MCF 10A (cell line): ENCODE results near the gene GMPR. TPM values are rescaled to one million over a fixed set of nuclear protein-coding genes. Genes with fewer than 3 reads are reported as not detected.

Experiments
- BruUV-seq: library from RNA; stranded (reverse); fragments of 400-500 nt; replicated peaks from 2 replicates; lab custom pipeline; 2021; lab: Mats Ljungman, UMichigan
- CTCF ChIA-PET: fragments of 300-600 bp; sonication (Branson Sonifier 250); formaldehyde crosslinking; extraction: SDS; loops from one replicate; lab custom pipeline; 2021; ENCODE audit warnings: antibody characterized with exemption, inconsistent platforms; lab: Yijun Ruan, JAX
- POLR2A ChIA-PET: fragments of 300-600, 350-650 bp; sonication (Branson Sonifier 250); formaldehyde crosslinking; extraction: SDS; loops from one replicate; lab custom pipeline; 2020; ENCODE audit warnings: antibody characterized with exemption, inconsistent platforms; lab: Yijun Ruan, JAX
- DNase-seq: peaks from one replicate; pipeline ENCODE4 v3.0.0-alpha.2; 2018; ENCODE audit not compliant: unreplicated experiment
- H3K27ac Mint-ChIP-seq: one replicate; pipeline ENCODE4 v1.8.0; 2022; ENCODE audit warnings: mild to moderate bottlenecking, low read depth, mixed read lengths; ENCODE audit not compliant: unreplicated experiment
- H3K27me3 Mint-ChIP-seq: one replicate; pipeline ENCODE4 v1.8.0; 2022; ENCODE audit warnings: mixed read lengths; ENCODE audit not compliant: insufficient read depth, unreplicated experiment
- H3K36me3 Mint-ChIP-seq: one replicate; pipeline ENCODE4 v1.8.0; 2022; ENCODE audit warnings: mild to moderate bottlenecking, moderate library complexity, mixed read lengths; ENCODE audit not compliant: insufficient read depth, unreplicated experiment
- H3K4me1 Mint-ChIP-seq: one replicate; pipeline ENCODE4 v1.8.0; 2022; ENCODE audit warnings: mixed read lengths; ENCODE audit not compliant: insufficient read depth, unreplicated experiment
- H3K4me3 Mint-ChIP-seq: one replicate; pipeline ENCODE4 v1.8.0; 2022; ENCODE audit warnings: mild to moderate bottlenecking, moderate library complexity, mixed read lengths; ENCODE audit not compliant: unreplicated experiment
- H3K9me3 Mint-ChIP-seq: one replicate; pipeline ENCODE4 v1.8.0; 2022; ENCODE audit warnings: mixed read lengths; ENCODE audit not compliant: unreplicated experiment
- CTCF ChIP-seq: fragments of 200-600 bp; IDR thresholded peaks from one replicate; pipeline ENCODE4 v1.8.0; 2022; ENCODE audit warnings: antibody characterized with exemption, mild to moderate bottlenecking; ENCODE audit not compliant: unreplicated experiment
- intact Hi-C: fragments of 100-400 bp; cut with micrococcal nuclease; formaldehyde crosslinking; loops from 2 replicates; pipeline ENCODE4 v1.14.1; 2022
- total RNA-seq: library from RNA; stranded (reverse); gene quantifications from 2 replicates; pipeline ENCODE4 v1.2.3, GENCODE V29; 2022

GMPR gene
- total RNA-seq, 1 experiment from 2014 or later, result 3.0 TPM

- CTCF ChIA-PET, result interaction anchor here (0.6 to 1.3 kb wide), 3 partner anchors 9 to 92 kb away, joined by 3 to 4 read pairs (median 3); no protein-coding TSS in a partner anchor
Measured at GRCh38 chr6:16326971-16327776, 88.8 kb downstream of the GMPR start.

GRCh38 chr6:16327777-16328325, 89.5 kb downstream of the GMPR start:
- H3K4me3 Mint-ChIP-seq, result no peak overlapping the region
- H3K4me1 Mint-ChIP-seq, result no peaks in the 10 kb centered on the region
- no peaks in the 10 kb centered on the region for H3K9me3 Mint-ChIP-seq
- H3K36me3 Mint-ChIP-seq, result peaks cover 11% of the 10 kb centered on the region
- no peak for TF ChIP-seq CTCF
- intact Hi-C loops, result no loop called here
- H3K27me3 Mint-ChIP-seq, result no peaks in the 10 kb centered on the region
- no peak overlapping the region for H3K27ac Mint-ChIP-seq
- POLR2A ChIA-PET, result no interaction called here
- BruUV-seq, result no TSS peak
- CTCF ChIA-PET, result interaction anchor here (0.6 to 2.0 kb wide), 5 partner anchors 8 to 758 kb away, joined by 3 to 6 read pairs (median 3); partner anchors contain the start of gene ATXN1
- no peak for DNase-seq

More at GRCh38 chr6:16326971-16327776, 88.8 kb downstream of the GMPR start:
- no peaks in the 10 kb centered on the region for H3K9me3 Mint-ChIP-seq
- no peaks in the 10 kb centered on the region for H3K4me1 Mint-ChIP-seq
- peaks cover 11% of the 10 kb centered on the region for H3K36me3 Mint-ChIP-seq
- intact Hi-C loops, result no loop called here
- no TSS peak for BruUV-seq
- POLR2A ChIA-PET, result interaction anchor here (0.6 kb wide), 1 partner anchor 145 kb away, joined by 3 read pairs; no protein-coding TSS in a partner anchor
- no peaks in the 10 kb centered on the region for H3K27me3 Mint-ChIP-seq
- H3K27ac Mint-ChIP-seq, result no peak overlapping the region
- no peak overlapping the region for H3K4me3 Mint-ChIP-seq
- TF ChIP-seq CTCF, result no peak
- no peak for DNase-seq

GRCh38 chr6:16329233-16329632, 90.8 kb downstream of the GMPR start:
- no peak for TF ChIP-seq CTCF
- CTCF ChIA-PET, result interaction anchor here (0.6 to 2.0 kb wide), 4 partner anchors 147 to 759 kb away, joined by 3 to 6 read pairs (median 4); partner anchors contain the start of gene ATXN1

More at GRCh38 chr6:16329233-16329632, 90.8 kb downstream of the GMPR start:
- BruUV-seq, result no TSS peak
- Mint-ChIP-seq H3K4me3 (no peak overlapping the region), H3K27me3 (no peaks in the 10 kb centered on the region), H3K9me3 (no peaks in the 10 kb centered on the region), H3K36me3 (peaks cover 11% of the 10 kb centered on the region), H3K27ac (no peak overlapping the region), H3K4me1 (peaks cover 6% of the 10 kb centered on the region)
- POLR2A ChIA-PET, result no interaction called here
- intact Hi-C loops, result no loop called here
- DNase-seq, result no peak
